HUES48 (cell line): ENCODE results near the gene RNF149.
A peak's percentile ranks its signal among the peaks of the same experiment; 100 is the strongest.
"Not testable (repeated sequence)": the region's sequence is repeated elsewhere in the genome, so short reads cannot be mapped to it uniquely, and the experiment has no call there.

Source experiments
- H3K27ac ChIP-seq: one replicate; pipeline ENCODE4 v1.7.0; 2013; ENCODE audit warnings: low read depth, low read length, inconsistent platforms
- H3K27me3 ChIP-seq: 2 replicates; pipeline ENCODE4 v1.6.1; 2013; ENCODE audit warnings: mild to moderate bottlenecking, low read length; ENCODE audit not compliant: control insufficient read depth, insufficient read depth
- H3K36me3 ChIP-seq: 2 replicates; pipeline ENCODE4 v1.6.1; 2013; ENCODE audit warnings: low read length; ENCODE audit not compliant: control insufficient read depth, insufficient read depth
- H3K4me1 ChIP-seq: 2 replicates; pipeline ENCODE4 v1.6.1; 2013; ENCODE audit warnings: mild to moderate bottlenecking, low read length; ENCODE audit not compliant: control insufficient read depth, insufficient read depth
- H3K4me3 ChIP-seq: 2 replicates; pipeline ENCODE4 v1.5.1; 2013; ENCODE audit warnings: mild to moderate bottlenecking, low read depth, low read length
- H3K9ac ChIP-seq: 2 replicates; pipeline ENCODE4 v1.6.1; 2013; ENCODE audit warnings: mild to moderate bottlenecking, low read depth, low read length, moderate library complexity
- H3K9me3 ChIP-seq: 2 replicates; pipeline ENCODE4 v1.6.1; 2013; ENCODE audit warnings: low read length; ENCODE audit not compliant: control insufficient read depth, insufficient read depth

RNF149 gene

GRCh38 chr2:101244373-101244772 is 64.1 kb downstream of the RNF149 start:
- not testable (repeated sequence) for H3K27ac ChIP-seq, H3K4me3 ChIP-seq, H3K27me3 ChIP-seq, H3K9ac ChIP-seq, H3K4me1 ChIP-seq, H3K36me3 ChIP-seq, H3K9me3 ChIP-seq

GRCh38 chr2:101241158-101241557 is 67.3 kb downstream of the RNF149 start:
- H3K4me1 ChIP-seq = no peaks in the 10 kb centered on the region
- H3K27ac ChIP-seq = no peak overlapping the region
- no peaks in the 10 kb centered on the region for H3K9me3 ChIP-seq
- no peaks in the 10 kb centered on the region for H3K36me3 ChIP-seq
- no peak overlapping the region for H3K9ac ChIP-seq
- H3K27me3 ChIP-seq = no peaks in the 10 kb centered on the region
- H3K4me3 ChIP-seq = no peak overlapping the region

GRCh38 chr2:101240694-101241093 is 67.8 kb downstream of the RNF149 start:
- not testable (repeated sequence) for H3K27ac ChIP-seq, H3K4me3 ChIP-seq, H3K9ac ChIP-seq, H3K9me3 ChIP-seq, H3K36me3 ChIP-seq, H3K27me3 ChIP-seq, H3K4me1 ChIP-seq

GRCh38 chr2:101239760-101240118 is 68.8 kb downstream of the RNF149 start:
- not testable (repeated sequence) for H3K4me3 ChIP-seq, H3K9me3 ChIP-seq, H3K4me1 ChIP-seq, H3K27me3 ChIP-seq, H3K9ac ChIP-seq, H3K36me3 ChIP-seq
- peak overlapping the region; percentile 61 for H3K27ac ChIP-seq

GRCh38 chr2:101238930-101239759 is 69.4 kb downstream of the RNF149 start:
- peak overlapping the region; percentile 61 for H3K27ac ChIP-seq
- no peak overlapping the region for H3K9ac ChIP-seq
- H3K36me3 ChIP-seq = no peaks in the 10 kb centered on the region

GRCh38 chr2:101237944-101238343 is 70.6 kb downstream of the RNF149 start:
- H3K27ac ChIP-seq = not testable (repeated sequence)

More at GRCh38 chr2:101238930-101239759, 69.4 kb downstream of the RNF149 start:
- no peaks in the 10 kb centered on the region for H3K27me3 ChIP-seq
- no peaks in the 10 kb centered on the region for H3K4me1 ChIP-seq
- no peak overlapping the region for H3K4me3 ChIP-seq
- no peaks in the 10 kb centered on the region; the same call in 1 of the 2 replicates for H3K9me3 ChIP-seq

GRCh38 chr2:101235956-101236355 is 72.5 kb downstream of the RNF149 start:
- H3K27ac ChIP-seq, H3K27me3 ChIP-seq, H3K36me3 ChIP-seq, H3K9me3 ChIP-seq, H3K4me1 ChIP-seq, H3K9ac ChIP-seq, H3K4me3 ChIP-seq: not testable (repeated sequence)

More at GRCh38 chr2:101237944-101238343, 70.6 kb downstream of the RNF149 start:
- not testable (repeated sequence) for H3K4me1 ChIP-seq, H3K4me3 ChIP-seq, H3K27me3 ChIP-seq, H3K9me3 ChIP-seq, H3K9ac ChIP-seq, H3K36me3 ChIP-seq

- Histone ChIP-seq H3K4me3 (no peak overlapping the region), H3K9ac (no peak overlapping the region), H3K4me1 (no peaks in the 10 kb centered on the region), H3K36me3 (no peaks in the 10 kb centered on the region), H3K9me3 (no peaks in the 10 kb centered on the region; the same call in 1 of the 2 replicates), H3K27ac (no peak overlapping the region), H3K27me3 (no peaks in the 10 kb centered on the region)
These were observed 74.1 kb downstream of the RNF149 start for GRCh38 chr2:101234169-101234938.

GRCh38 chr2:101232770-101233169 is 75.7 kb downstream of the RNF149 start:
- Histone ChIP-seq H3K9ac (no peak overlapping the region), H3K4me3 (no peak overlapping the region), H3K27ac (no peak overlapping the region), H3K9me3 (no peaks in the 10 kb centered on the region; the same call in 1 of the 2 replicates), H3K4me1 (no peaks in the 10 kb centered on the region), H3K27me3 (no peaks in the 10 kb centered on the region), H3K36me3 (no peaks in the 10 kb centered on the region)

- Histone ChIP-seq H3K27ac (no peak overlapping the region), H3K9me3 (no peaks in the 10 kb centered on the region; the same call in 1 of the 2 replicates), H3K27me3 (no peaks in the 10 kb centered on the region), H3K9ac (no peak overlapping the region), H3K4me3 (no peak overlapping the region), H3K4me1 (no peaks in the 10 kb centered on the region), H3K36me3 (no peaks in the 10 kb centered on the region)
These were observed 76.4 kb downstream of the RNF149 start for GRCh38 chr2:101231937-101232730.
